IMR-90 (cell line): ENCODE data around the gene KRT78.

Experiments used
- BHLHE40 ChIP-seq: fragments of 150-350 bp; IDR thresholded peaks from 2 replicates; pipeline ENCODE4 v1.6.1; 2016; ENCODE audit warnings: mild to moderate bottlenecking, low read depth, low read length
- CEBPB ChIP-seq: IDR thresholded peaks from 2 replicates; pipeline ENCODE4 v1.6.1; 2012; ENCODE audit warnings: low read depth, low read length, improper control_type of control experiment
- CTCF ChIP-seq: conservative IDR thresholded peaks from 2 replicates; pipeline ENCODE4 v1.5.1; 2012; ENCODE audit warnings: mild to moderate bottlenecking, low read depth, low read length, improper control_type of control experiment
- MAZ ChIP-seq: IDR thresholded peaks from 2 replicates; pipeline ENCODE4 v1.6.1; 2012; ENCODE audit warnings: low read depth, mild to moderate bottlenecking, low read length, improper control_type of control experiment, moderate library complexity, borderline replicate concordance
- MXI1 ChIP-seq: IDR thresholded peaks from 2 replicates; pipeline ENCODE4 v1.6.1; 2012; ENCODE audit warnings: low read depth, mild to moderate bottlenecking, low read length, moderate library complexity, borderline replicate concordance
- POLR2A ChIP-seq: IDR thresholded peaks from 2 replicates; pipeline ENCODE4 v1.6.1; 2012; ENCODE audit warnings: mild to moderate bottlenecking, low read depth, low read length
- RAD21 ChIP-seq: IDR thresholded peaks from 2 replicates; pipeline ENCODE4 v1.6.1; 2012; ENCODE audit warnings: low read length, improper control_type of control experiment
- RCOR1 ChIP-seq: IDR thresholded peaks from 2 replicates; pipeline ENCODE4 v1.6.1; 2012; ENCODE audit warnings: mild to moderate bottlenecking, low read length, improper control_type of control experiment; ENCODE audit not compliant: insufficient replicate concordance
- SMC3 ChIP-seq: fragments of 150-350 bp; IDR thresholded peaks from 2 replicates; pipeline ENCODE4 v1.6.1; 2016; ENCODE audit warnings: low read depth, mild to moderate bottlenecking, antibody characterized with exemption, low read length, moderate library complexity
- TF ChIP-seq, protein P1 (sequence below): fragments of 150-350 bp; IDR thresholded peaks from 2 replicates; pipeline ENCODE4 v1.6.1; 2017; ENCODE audit warnings: mild to moderate bottlenecking, antibody characterized with exemption, low read length, low read depth

DNA sequence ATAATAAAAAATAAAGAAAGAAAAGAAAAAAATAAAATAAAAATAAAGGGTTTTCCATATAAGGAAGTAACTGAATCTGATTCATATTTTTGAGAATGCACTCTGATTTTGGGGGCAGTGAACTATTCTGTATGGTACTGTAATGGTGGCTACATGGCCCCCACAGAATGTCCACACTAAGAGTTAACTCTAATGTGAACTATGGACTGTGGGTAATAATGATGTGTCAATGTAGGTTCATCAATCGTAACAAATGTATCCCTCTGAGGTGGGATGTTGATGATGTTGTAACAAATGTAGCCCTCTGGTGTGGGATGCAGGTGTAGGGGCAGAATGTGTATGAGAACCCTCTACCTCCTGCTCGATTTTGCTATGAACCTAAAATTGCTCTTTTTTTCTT is 42.2 kb upstream of the KRT78 start:
- TF ChIP-seq CTCF (no peak), POLR2A (no peak), RCOR1 (no peak), BHLHE40 (no peak), SMC3 (no peak), RAD21 (no peak), CEBPB (no peak), MAZ (no peak), MXI1 (no peak)
- TF ChIP-seq, protein P1, sequence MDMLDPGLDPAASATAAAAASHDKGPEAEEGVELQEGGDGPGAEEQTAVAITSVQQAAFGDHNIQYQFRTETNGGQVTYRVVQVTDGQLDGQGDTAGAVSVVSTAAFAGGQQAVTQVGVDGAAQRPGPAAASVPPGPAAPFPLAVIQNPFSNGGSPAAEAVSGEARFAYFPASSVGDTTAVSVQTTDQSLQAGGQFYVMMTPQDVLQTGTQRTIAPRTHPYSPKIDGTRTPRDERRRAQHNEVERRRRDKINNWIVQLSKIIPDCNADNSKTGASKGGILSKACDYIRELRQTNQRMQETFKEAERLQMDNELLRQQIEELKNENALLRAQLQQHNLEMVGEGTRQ, result no peak
